DOHH2 (cell line): ENCODE measurements around the gene FAM184B.

Source experiments
- CTCF ChIP-seq: fragments of 200-600 bp; sonication (generic); IDR thresholded peaks from one replicate; pipeline ENCODE4 v1.5.1; 2014; ENCODE audit warnings: antibody characterized with exemption, mild to moderate bottlenecking, low read depth, low read length; ENCODE audit not compliant: poor library complexity, severe bottlenecking
- EZH2phosphoT487 ChIP-seq: fragments of 200-600 bp; sonication (generic); IDR thresholded peaks from 2 replicates; pipeline ENCODE4 v1.6.1; 2017; ENCODE audit warnings: borderline replicate concordance, mild to moderate bottlenecking, antibody characterized with exemption, low read length, moderate library complexity, mixed read lengths

GRCh38 chr4:17787315-17787714 is 5.9 kb upstream of the FAM184B start:
- TF ChIP-seq CTCF (no peak), EZH2phosphoT487 (no peak)
